Measurements from ENCODE around the gene TMEM108. TPM values are rescaled to one million over a fixed set of nuclear protein-coding genes. Genes with fewer than 3 reads are reported as not detected.

Gene TMEM108
- total RNA-seq, 6 experiments from 2014 or later, result 0.10 to 0.20 TPM; not detected in 4

- DNase-seq, result no peak
- H3K9me3 ChIP-seq, result no peaks in the 10 kb centered on the region
- ATAC-seq, result no peak
- no peak overlapping the region for H3K4me3 ChIP-seq
- intact Hi-C loops (cut with DNase I), result no loop called here
- H3K27ac ChIP-seq, result no peak overlapping the region
- H3K36me3 ChIP-seq, result no peaks in the 10 kb centered on the region
- 79% methylated on average over 3 of the region's 3 CpGs for WGBS (ENCODE audit: insufficient coverage, low coverage, low lambda C conversion rate, missing lambda C conversion rate)
- TF ChIP-seq POLR2A (IDR thresholded peaks at IDR 0.05), result no peak
- TF ChIP-seq, protein P1, sequence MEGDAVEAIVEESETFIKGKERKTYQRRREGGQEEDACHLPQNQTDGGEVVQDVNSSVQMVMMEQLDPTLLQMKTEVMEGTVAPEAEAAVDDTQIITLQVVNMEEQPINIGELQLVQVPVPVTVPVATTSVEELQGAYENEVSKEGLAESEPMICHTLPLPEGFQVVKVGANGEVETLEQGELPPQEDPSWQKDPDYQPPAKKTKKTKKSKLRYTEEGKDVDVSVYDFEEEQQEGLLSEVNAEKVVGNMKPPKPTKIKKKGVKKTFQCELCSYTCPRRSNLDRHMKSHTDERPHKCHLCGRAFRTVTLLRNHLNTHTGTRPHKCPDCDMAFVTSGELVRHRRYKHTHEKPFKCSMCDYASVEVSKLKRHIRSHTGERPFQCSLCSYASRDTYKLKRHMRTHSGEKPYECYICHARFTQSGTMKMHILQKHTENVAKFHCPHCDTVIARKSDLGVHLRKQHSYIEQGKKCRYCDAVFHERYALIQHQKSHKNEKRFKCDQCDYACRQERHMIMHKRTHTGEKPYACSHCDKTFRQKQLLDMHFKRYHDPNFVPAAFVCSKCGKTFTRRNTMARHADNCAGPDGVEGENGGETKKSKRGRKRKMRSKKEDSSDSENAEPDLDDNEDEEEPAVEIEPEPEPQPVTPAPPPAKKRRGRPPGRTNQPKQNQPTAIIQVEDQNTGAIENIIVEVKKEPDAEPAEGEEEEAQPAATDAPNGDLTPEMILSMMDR (IDR thresholded peaks at IDR 0.05), result no peak
- no peaks in the 10 kb centered on the region for H3K27me3 ChIP-seq
- no peaks in the 10 kb centered on the region for H3K4me1 ChIP-seq
Observed at GRCh38 chr3:133079621-133080020, 41.4 kb downstream of the TMEM108 start.

GRCh38 chr3:133081016-133081415 is 42.8 kb downstream of the TMEM108 start:
- DNase-seq, result no peak
- WGBS (ENCODE audit: insufficient coverage, low coverage, low lambda C conversion rate, missing lambda C conversion rate), result 56% methylated on average over 7 of the region's 7 CpGs

GRCh38 chr3:133083395-133083794 is 45.2 kb downstream of the TMEM108 start:
- no peaks in the 10 kb centered on the region for H3K4me1 ChIP-seq
- H3K27me3 ChIP-seq, result no peaks in the 10 kb centered on the region
- DNase-seq (no peak), ATAC-seq (no peak)
- no peak overlapping the region for H3K27ac ChIP-seq
- no peaks in the 10 kb centered on the region for H3K9me3 ChIP-seq
- intact Hi-C loops (cut with DNase I), result no loop called here
- 5% methylated on average over 1 of the region's 1 CpG for WGBS (ENCODE audit: insufficient coverage, low coverage, low lambda C conversion rate, missing lambda C conversion rate)
- no peak overlapping the region for H3K4me3 ChIP-seq
- TF ChIP-seq, protein P1 (IDR thresholded peaks at IDR 0.05), result no peak
- no peak for TF ChIP-seq POLR2A (IDR thresholded peaks at IDR 0.05)
- no peaks in the 10 kb centered on the region for H3K36me3 ChIP-seq

More at GRCh38 chr3:133081016-133081415, 42.8 kb downstream of the TMEM108 start:
- Histone ChIP-seq H3K27ac (no peak overlapping the region), H3K4me1 (no peaks in the 10 kb centered on the region), H3K27me3 (no peaks in the 10 kb centered on the region), H3K4me3 (no peak overlapping the region), H3K36me3 (no peaks in the 10 kb centered on the region), H3K9me3 (no peaks in the 10 kb centered on the region)
- ATAC-seq, result no peak
- intact Hi-C loops (cut with DNase I), result no loop called here
- TF ChIP-seq, protein P1 (IDR thresholded peaks at IDR 0.05), result no peak
- TF ChIP-seq POLR2A (IDR thresholded peaks at IDR 0.05), result no peak

DNA sequence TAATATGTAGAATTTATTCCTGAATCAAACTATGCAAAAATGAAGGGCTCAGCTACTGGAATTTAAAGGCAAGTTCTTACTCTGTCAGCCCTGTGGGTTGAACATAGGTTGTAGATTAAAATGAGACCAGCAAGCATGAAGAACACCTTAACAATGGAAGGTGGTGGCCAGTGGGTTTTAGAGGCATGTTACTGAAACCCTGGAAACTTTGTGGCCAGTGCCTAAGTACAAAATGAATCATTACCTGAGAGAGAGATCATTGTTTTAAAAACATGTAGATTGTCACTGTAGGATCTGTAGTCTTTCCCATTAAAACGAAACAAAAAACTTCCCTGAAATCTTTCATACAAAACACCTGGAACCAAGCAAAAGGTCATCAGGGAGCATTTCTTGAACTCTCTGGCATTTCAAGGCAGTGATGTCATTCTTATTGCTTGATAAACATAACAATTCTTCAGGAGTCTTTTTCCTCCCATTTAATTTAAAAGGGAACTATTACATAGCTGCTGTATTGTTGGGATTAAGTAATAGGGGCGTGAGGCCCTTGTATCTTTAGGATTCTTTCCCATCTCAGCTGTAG is 51.8 kb downstream of the TMEM108 start:
- TF ChIP-seq POLR2A (IDR thresholded peaks at IDR 0.05), result no peak
- TF ChIP-seq, protein P1 (IDR thresholded peaks at IDR 0.05), result no peak
- 52% methylated on average over 2 of the region's 2 CpGs for WGBS (ENCODE audit: insufficient coverage, low coverage, low lambda C conversion rate, missing lambda C conversion rate)
- no peak overlapping the region for H3K4me3 ChIP-seq
- no peaks in the 10 kb centered on the region for H3K27me3 ChIP-seq
- no peaks in the 10 kb centered on the region for H3K9me3 ChIP-seq
- ATAC-seq, result no peak
- no peaks in the 10 kb centered on the region for H3K4me1 ChIP-seq
- H3K36me3 ChIP-seq, result no peaks in the 10 kb centered on the region
- intact Hi-C loops (cut with DNase I), result no loop called here
- H3K27ac ChIP-seq, result no peak overlapping the region
- DNase-seq, result no peak
